Neuronal stem cell (in vitro differentiated cells): ENCODE measurements around the gene VPREB1.

Experiments used
- DNase-seq: peaks from one replicate; pipeline ENCODE4 v3.0.0-alpha.2; 2013; ENCODE audit warnings: low spot score
- H2AFZ ChIP-seq: one replicate; pipeline ENCODE4 v1.6.1; 2013; ENCODE audit warnings: mild to moderate bottlenecking, low read length, inconsistent platforms
- H2AK5ac ChIP-seq: 2 replicates; pipeline ENCODE4 v1.6.1; 2013; ENCODE audit warnings: low read depth, mild to moderate bottlenecking, inconsistent platforms, low read length, moderate library complexity, mixed read lengths
- H2BK120ac ChIP-seq: 2 replicates; pipeline ENCODE4 v1.6.1; 2013; ENCODE audit warnings: low read depth, mild to moderate bottlenecking, inconsistent platforms, low read length, moderate library complexity, mixed read lengths
- H2BK12ac ChIP-seq: one replicate; pipeline ENCODE4 v1.6.1; 2013; ENCODE audit warnings: low read length, inconsistent platforms
- H2BK15ac ChIP-seq: 2 replicates; pipeline ENCODE4 v1.6.1; 2013; ENCODE audit warnings: mild to moderate bottlenecking, low read length, inconsistent platforms, mixed read lengths
- H2BK5ac ChIP-seq: one replicate; pipeline ENCODE4 v1.6.1; 2013; ENCODE audit warnings: inconsistent platforms, mild to moderate bottlenecking, low read length, moderate library complexity
- H3K14ac ChIP-seq: one replicate; pipeline ENCODE4 v1.6.1; 2013; ENCODE audit warnings: low read length, inconsistent platforms
- H3K18ac ChIP-seq: 2 replicates; pipeline ENCODE4 v1.6.1; 2013; ENCODE audit warnings: low read length, inconsistent platforms
- H3K23ac ChIP-seq: 2 replicates; pipeline ENCODE4 v1.6.1; 2013; ENCODE audit warnings: low read depth, mild to moderate bottlenecking, mixed read lengths, low read length, inconsistent platforms; ENCODE audit not compliant: poor library complexity
- H3K27ac ChIP-seq: replicated peaks from 3 replicates; pipeline ENCODE4 v1.5.1; 2013; ENCODE audit warnings: low read length, inconsistent platforms
- H3K27me3 ChIP-seq, 3 experiments: 2 replicates each; pipeline ENCODE4 v1.6.1; 2013; ENCODE audit warnings: low read length in 3 of 3, mild to moderate bottlenecking in 2 of 3, inconsistent platforms in 1 of 3, low read depth in 1 of 3, mixed read lengths in 1 of 3, moderate library complexity in 1 of 3; ENCODE audit not compliant: control insufficient read depth in 3 of 3, insufficient read depth in 3 of 3
- H3K36me3 ChIP-seq, 2 donors: replicated peaks in 1 of 2; 2 replicates each; pipeline ENCODE4 v1.6.1; 2013; ENCODE audit warnings: low read length in 2 of 2; ENCODE audit not compliant: control insufficient read depth in 2 of 2, insufficient read depth in 2 of 2
- H3K4ac ChIP-seq: 2 replicates; pipeline ENCODE4 v1.6.1; 2013; ENCODE audit warnings: inconsistent platforms, mild to moderate bottlenecking, low read length, moderate library complexity
- H3K4me1 ChIP-seq, 2 donors: 1 replicate in 1 of 2; 2 replicates in 1 of 2; pipeline ENCODE4 v1.6.1; 2013; ENCODE audit warnings: low read length in 2 of 2, low read depth in 1 of 2; ENCODE audit not compliant: control insufficient read depth in 2 of 2, insufficient read depth in 1 of 2
- H3K4me2 ChIP-seq: one replicate; pipeline ENCODE4 v1.6.1; 2013; ENCODE audit warnings: mild to moderate bottlenecking, low read length, inconsistent platforms; ENCODE audit not compliant: insufficient read depth, poor library complexity, severe bottlenecking
- H3K4me3 ChIP-seq, 2 donors: 2 replicates each; pipeline ENCODE4 v1.5.1; 2013; ENCODE audit warnings: low read length in 2 of 2, mild to moderate bottlenecking in 2 of 2, inconsistent platforms in 1 of 2, moderate library complexity in 1 of 2
- H3K79me1 ChIP-seq: one replicate; pipeline ENCODE4 v1.6.1; 2013; ENCODE audit warnings: low read depth, mild to moderate bottlenecking, inconsistent platforms, low read length, moderate library complexity
- H3K9ac ChIP-seq: one replicate; pipeline ENCODE4 v1.6.1; 2013; ENCODE audit warnings: mild to moderate bottlenecking, low read depth, low read length, inconsistent platforms; ENCODE audit not compliant: poor library complexity
- H3K9me3 ChIP-seq, 2 donors: replicated peaks in 1 of 2; 2 replicates each; pipeline versions ENCODE3 to v1.6.1; 2013; ENCODE audit warnings: low read length in 2 of 2, mild to moderate bottlenecking in 2 of 2, inconsistent platforms in 1 of 2, low read depth in 1 of 2, mixed read lengths in 1 of 2, moderate library complexity in 1 of 2; ENCODE audit not compliant: control insufficient read depth in 2 of 2, insufficient read depth in 1 of 2
- H4K8ac ChIP-seq: one replicate; pipeline ENCODE4 v1.6.1; 2013; ENCODE audit warnings: low read depth, mild to moderate bottlenecking, inconsistent platforms, low read length, moderate library complexity
- H4K91ac ChIP-seq: one replicate; pipeline ENCODE4 v1.6.1; 2013; ENCODE audit warnings: low read length, low read depth, mild to moderate bottlenecking, inconsistent platforms; ENCODE audit not compliant: poor library complexity
- WGBS, 2 donors: extraction: QIAGEN DNeasy Blood & Tissue Kit; methylation state at CpG; one replicate each; pipeline ENCODE4 v1.1.7; 2013; ENCODE audit warnings: missing lambda C conversion rate in 2 of 2, mixed read lengths in 1 of 2; ENCODE audit not compliant: insufficient read length in 2 of 2, insufficient replicate concordance in 1 of 2; ENCODE audit errors: extremely low coverage in 2 of 2; 5-methylcytosine and 5-hydroxymethylcytosine counted together

VPREB1 gene

GRCh38 chr22:22237521-22237920 lies 7.1 kb upstream of the VPREB1 start:
- peaks cover 0 to 43% (median 24%) of the 10 kb centered on the region in 3 experiments for H3K27me3 ChIP-seq
- no peak overlapping the region for H4K91ac ChIP-seq
- no peak overlapping the region for H2BK5ac ChIP-seq
- no peak overlapping the region for H4K8ac ChIP-seq
- peaks cover 0 to 3% of the 10 kb centered on the region in 2 donors for H3K9me3 ChIP-seq
- no peak overlapping the region for H3K14ac ChIP-seq
- H2BK12ac ChIP-seq: no peak overlapping the region
- no peak overlapping the region for H3K18ac ChIP-seq
- no peak overlapping the region for H2AFZ ChIP-seq
- H3K4ac ChIP-seq: no peak overlapping the region
- H3K9ac ChIP-seq: no peak overlapping the region
- H3K36me3 ChIP-seq: no peaks in the 10 kb centered on the region
- H2AK5ac ChIP-seq: no peak overlapping the region
- H2BK120ac ChIP-seq: no peak overlapping the region
- H3K79me1 ChIP-seq: no peaks in the 10 kb centered on the region
- no peak overlapping the region for H3K23ac ChIP-seq
- H3K4me3 ChIP-seq: no peak overlapping the region
- no peak overlapping the region for H3K27ac ChIP-seq
- no peaks in the 10 kb centered on the region for H3K4me1 ChIP-seq
- no peak overlapping the region for H2BK15ac ChIP-seq
- DNase-seq: no peak
- H3K4me2 ChIP-seq: no peak overlapping the region
- WGBS, 2 donors: no CpG with 5 or more reads among the region's 4 CpGs

- peaks cover 0 to 53% (median 35%) of the 10 kb centered on the region in 3 experiments for H3K27me3 ChIP-seq
- no peak overlapping the region for H3K14ac ChIP-seq
- no peak overlapping the region for H4K8ac ChIP-seq
- H3K23ac ChIP-seq: no peak overlapping the region
- no peaks in the 10 kb centered on the region for H3K79me1 ChIP-seq
- H3K4me3 ChIP-seq: no peak overlapping the region
- no peak overlapping the region for H2BK15ac ChIP-seq
- H4K91ac ChIP-seq: no peak overlapping the region
- DNase-seq: no peak
- H3K9ac ChIP-seq: no peak overlapping the region
- no peak overlapping the region for H3K27ac ChIP-seq
- no peak overlapping the region for H3K4me2 ChIP-seq
- peaks cover 0 to 3% of the 10 kb centered on the region in 2 donors for H3K9me3 ChIP-seq
- WGBS, 2 donors: no CpG with 5 or more reads among the region's 13 CpGs
- H2AFZ ChIP-seq: no peak overlapping the region
- H2BK120ac ChIP-seq: no peak overlapping the region
- no peak overlapping the region for H3K18ac ChIP-seq
- no peak overlapping the region for H2BK5ac ChIP-seq
- no peaks in the 10 kb centered on the region for H3K36me3 ChIP-seq
- H3K4ac ChIP-seq: no peak overlapping the region
- no peak overlapping the region for H2BK12ac ChIP-seq
- H3K4me1 ChIP-seq: no peaks in the 10 kb centered on the region
- no peak overlapping the region for H2AK5ac ChIP-seq
Observed at GRCh38 chr22:22239311-22239939, 5.2 kb upstream of the VPREB1 start.

GRCh38 chr22:22241554-22241898 lies 3.1 kb upstream of the VPREB1 start:
- Histone ChIP-seq H2BK12ac (no peak overlapping the region), H3K79me1 (no peaks in the 10 kb centered on the region), H3K4me3 (no peak overlapping the region), H3K9me3 (peaks cover 0 to 3% of the 10 kb centered on the region in 2 donors), H2AFZ (no peak overlapping the region), H4K91ac (no peak overlapping the region), H4K8ac (no peak overlapping the region), H2BK5ac (no peak overlapping the region), H3K27ac (no peak overlapping the region), H3K14ac (no peak overlapping the region), H3K4ac (no peak overlapping the region), H3K4me2 (no peak overlapping the region), H3K27me3 (peaks cover 0 to 67% (median 54%) of the 10 kb centered on the region in 3 experiments), H2BK15ac (no peak overlapping the region), H3K23ac (no peak overlapping the region), H3K18ac (no peak overlapping the region), H2BK120ac (no peak overlapping the region), H3K9ac (no peak overlapping the region), H3K4me1 (no peaks in the 10 kb centered on the region), H2AK5ac (no peak overlapping the region), H3K36me3 (no peaks in the 10 kb centered on the region)
- DNase-seq: no peak
- WGBS, 2 donors: no CpG with 5 or more reads among the region's 7 CpGs

DNA sequence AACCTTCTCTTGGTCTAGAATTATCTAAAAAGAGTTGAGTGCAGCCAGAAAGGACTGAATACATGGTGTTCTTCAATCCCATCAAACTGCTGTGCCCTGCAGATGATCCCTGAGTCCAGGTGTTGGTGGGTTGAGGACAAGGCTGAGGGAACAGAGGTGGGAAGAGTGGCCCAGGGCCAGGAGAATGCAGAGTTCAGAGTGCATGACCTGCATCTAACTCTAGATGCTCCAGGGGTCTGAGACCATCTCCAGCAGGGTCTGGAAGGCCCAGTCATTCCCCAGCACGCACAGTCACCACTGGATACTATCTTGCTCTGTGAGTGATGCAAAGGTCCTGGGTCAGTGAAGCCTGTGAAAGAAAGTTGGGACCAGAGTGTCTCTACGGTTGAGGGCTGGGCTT lies 2.1 kb upstream of the VPREB1 start:
- Histone ChIP-seq H4K8ac (no peak overlapping the region), H3K4ac (no peak overlapping the region), H3K4me2 (no peak overlapping the region), H2BK5ac (no peak overlapping the region), H3K18ac (no peak overlapping the region), H3K79me1 (no peaks in the 10 kb centered on the region), H3K27me3 (peaks cover 0 to 71% (median 58%) of the 10 kb centered on the region in 3 experiments), H3K9ac (no peak overlapping the region), H4K91ac (no peak overlapping the region), H3K14ac (no peak overlapping the region), H3K36me3 (no peaks in the 10 kb centered on the region), H2BK15ac (no peak overlapping the region), H2AFZ (no peak overlapping the region), H2AK5ac (no peak overlapping the region), H3K23ac (no peak overlapping the region), H3K4me3 (no peak overlapping the region), H3K9me3 (peaks cover 0 to 3% of the 10 kb centered on the region in 2 donors), H2BK120ac (no peak overlapping the region), H3K4me1 (no peaks in the 10 kb centered on the region), H3K27ac (no peak overlapping the region), H2BK12ac (no peak overlapping the region)
- no peak for DNase-seq
- WGBS, 2 donors: no CpG with 5 or more reads among the region's 2 CpGs
